Astrocyte of the hippocampus (primary cell): ENCODE measurements around the gene LGR4.

Experiments
- DNase-seq: peaks from one replicate; pipeline ENCODE4 v3.0.0; 2011; ENCODE audit warnings: low read depth, low spot score

Gene LGR4

GRCh38 chr11:27485930-27486773 is 13.6 kb upstream of the LGR4 start:
- DNase-seq: peak; percentile 80

GRCh38 chr11:27482793-27483192 is 10.2 kb upstream of the LGR4 start:
- DNase-seq: no peak

- DNase-seq: no peak
Observed at GRCh38 chr11:27481992-27482391, 9.4 kb upstream of the LGR4 start.

- no peak for DNase-seq
Observed at GRCh38 chr11:27477831-27478230, 5.2 kb upstream of the LGR4 start.

GRCh38 chr11:27477243-27477642 is 4.7 kb upstream of the LGR4 start:
- DNase-seq: no peak

- no peak for DNase-seq
Observed at GRCh38 chr11:27475622-27476021, 3.0 kb upstream of the LGR4 start.

- DNase-seq: no peak
Observed at GRCh38 chr11:27473017-27473406, 422 bp upstream of the LGR4 start.

- peak; percentile 69 for DNase-seq
Observed at GRCh38 chr11:27471589-27472397, 797 bp downstream of the LGR4 start.

- peak; percentile 48 for DNase-seq
Observed at GRCh38 chr11:27470826-27471588, 1.6 kb downstream of the LGR4 start.

- DNase-seq: no peak
Observed at GRCh38 chr11:27470166-27470565, 2.4 kb downstream of the LGR4 start.

- no peak for DNase-seq
Observed at GRCh38 chr11:27468995-27469695, 3.4 kb downstream of the LGR4 start.

- peak; percentile 80 for DNase-seq
Observed at GRCh38 chr11:27468209-27468994, 4.2 kb downstream of the LGR4 start.

- no peak for DNase-seq
Observed at GRCh38 chr11:27467181-27467913, 5.2 kb downstream of the LGR4 start.

- no peak for DNase-seq
Observed at GRCh38 chr11:27466363-27466762, 6.2 kb downstream of the LGR4 start.

GRCh38 chr11:27465629-27466028 is 7.0 kb downstream of the LGR4 start:
- no peak for DNase-seq

- DNase-seq: no peak
Observed at GRCh38 chr11:27464909-27465308, 7.7 kb downstream of the LGR4 start.

GRCh38 chr11:27464289-27464696 is 8.3 kb downstream of the LGR4 start:
- DNase-seq: peak; percentile 70

GRCh38 chr11:27462543-27462942 is 10.0 kb downstream of the LGR4 start:
- DNase-seq: no peak

GRCh38 chr11:27460158-27460978 is 12.2 kb downstream of the LGR4 start:
- peak; percentile 29 for DNase-seq
